Subcutaneous abdominal adipose tissue (tissue), 5 donors: Measurements from ENCODE around the gene PPP1R26.
"Not testable (repeated sequence)": the region's sequence is repeated elsewhere in the genome, so short reads cannot be mapped to it uniquely, and the experiment has no call there.

ENCODE experiments used
- H3K27ac ChIP-seq: one replicate; pipeline ENCODE4 v1.7.0; 2013; ENCODE audit warnings: low read depth, mild to moderate bottlenecking, inconsistent platforms, low read length, moderate library complexity
- H3K27me3 ChIP-seq, 5 donors: one replicate each; pipeline ENCODE4 v1.7.0; 2013; ENCODE audit warnings: low read length in 5 of 5, inconsistent platforms in 1 of 5; ENCODE audit not compliant: control insufficient read depth in 5 of 5, insufficient read depth in 4 of 5
- H3K36me3 ChIP-seq, 5 donors: one replicate each; pipeline ENCODE4 v1.7.0; 2013; ENCODE audit warnings: low read length in 5 of 5; ENCODE audit not compliant: control insufficient read depth in 5 of 5, insufficient read depth in 5 of 5
- H3K4me1 ChIP-seq, 5 donors: one replicate each; pipeline ENCODE4 v1.7.0; 2013; ENCODE audit warnings: low read length in 5 of 5, mild to moderate bottlenecking in 3 of 5, moderate library complexity in 1 of 5; ENCODE audit not compliant: control insufficient read depth in 5 of 5, insufficient read depth in 5 of 5
- H3K4me3 ChIP-seq, 5 donors: one replicate each; pipeline ENCODE4 v1.7.0; 2013; ENCODE audit warnings: low read length in 5 of 5, low read depth in 1 of 5
- H3K9ac ChIP-seq, 5 donors: one replicate each; pipeline ENCODE4 v1.7.0; 2013; ENCODE audit warnings: low read length in 5 of 5, mild to moderate bottlenecking in 4 of 5, moderate library complexity in 3 of 5
- H3K9me3 ChIP-seq, 5 donors: one replicate each; pipeline ENCODE4 v1.7.0; 2013; ENCODE audit warnings: low read length in 5 of 5; ENCODE audit not compliant: control insufficient read depth in 5 of 5
- donor health status: healthy.
- donor health status: healthy.
- donor health status: healthy.
- donor health status: healthy.
- donor health status: healthy.

The PPP1R26 gene

GRCh38 chr9:135526730-135527571 is 47.4 kb downstream of the PPP1R26 start:
- Histone ChIP-seq H3K4me3 (no peak overlapping the region), H3K9me3 (peaks cover 0 to 7% (median 0%) of the 10 kb centered on the region in 5 donors), H3K27ac (no peak overlapping the region), H3K4me1 (no peaks in the 10 kb centered on the region), H3K27me3 (peaks cover 27 to 46% (median 30%) of the 10 kb centered on the region in 5 donors), H3K36me3 (no peaks in the 10 kb centered on the region), H3K9ac (no peak overlapping the region)

- H3K9me3 ChIP-seq, H3K4me1 ChIP-seq, H3K4me3 ChIP-seq, H3K36me3 ChIP-seq, H3K27ac ChIP-seq, H3K9ac ChIP-seq: not testable (repeated sequence)
- H3K27me3 ChIP-seq, result peaks cover 15 to 35% (median 21%) of the 10 kb centered on the region in 5 donors
These were observed 49.4 kb downstream of the PPP1R26 start for GRCh38 chr9:135528842-135529435.

GRCh38 chr9:135530146-135530545 is 50.6 kb downstream of the PPP1R26 start:
- H3K4me3 ChIP-seq, result no peak overlapping the region
- peaks cover 0 to 7% (median 0%) of the 10 kb centered on the region in 5 donors for H3K9me3 ChIP-seq
- H3K4me1 ChIP-seq, result no peaks in the 10 kb centered on the region
- H3K9ac ChIP-seq, result no peak overlapping the region
- H3K27ac ChIP-seq, result no peak overlapping the region
- peaks cover 9 to 27% (median 18%) of the 10 kb centered on the region in 5 donors for H3K27me3 ChIP-seq
- no peaks in the 10 kb centered on the region for H3K36me3 ChIP-seq

- Histone ChIP-seq H3K9me3 (peaks cover 0 to 7% (median 0%) of the 10 kb centered on the region in 5 donors), H3K27ac (no peak overlapping the region), H3K36me3 (no peaks in the 10 kb centered on the region), H3K4me3 (no peak overlapping the region), H3K9ac (no peak overlapping the region), H3K27me3 (peaks cover 9 to 19% (median 16%) of the 10 kb centered on the region in 5 donors), H3K4me1 (no peaks in the 10 kb centered on the region)
These were observed 51.5 kb downstream of the PPP1R26 start for GRCh38 chr9:135531096-135531495.

GRCh38 chr9:135533113-135533512 is 53.5 kb downstream of the PPP1R26 start:
- peaks cover 6 to 17% (median 10%) of the 10 kb centered on the region in 5 donors for H3K27me3 ChIP-seq
- H3K4me3 ChIP-seq, result no peak overlapping the region
- H3K9ac ChIP-seq, result no peak overlapping the region
- no peaks in the 10 kb centered on the region for H3K36me3 ChIP-seq
- no peaks in the 10 kb centered on the region for H3K4me1 ChIP-seq
- peaks cover 0 to 7% (median 2%) of the 10 kb centered on the region in 5 donors for H3K9me3 ChIP-seq
- H3K27ac ChIP-seq, result no peak overlapping the region

GRCh38 chr9:135533674-135534073 is 54.1 kb downstream of the PPP1R26 start:
- no peaks in the 10 kb centered on the region for H3K4me1 ChIP-seq
- H3K9ac ChIP-seq, result no peak overlapping the region
- H3K27me3 ChIP-seq, result peaks cover 3 to 17% (median 8%) of the 10 kb centered on the region in 5 donors
- H3K4me3 ChIP-seq, result no peak overlapping the region
- no peak overlapping the region for H3K27ac ChIP-seq
- H3K9me3 ChIP-seq, result peaks cover 0 to 7% (median 2%) of the 10 kb centered on the region in 5 donors
- H3K36me3 ChIP-seq, result no peaks in the 10 kb centered on the region

GRCh38 chr9:135534192-135534711 is 54.7 kb downstream of the PPP1R26 start:
- H3K4me1 ChIP-seq, H3K4me3 ChIP-seq, H3K27ac ChIP-seq, H3K36me3 ChIP-seq, H3K9me3 ChIP-seq, H3K9ac ChIP-seq: not testable (repeated sequence)
- H3K27me3 ChIP-seq, result peaks cover 3 to 17% (median 8%) of the 10 kb centered on the region in 5 donors

GRCh38 chr9:135534826-135535225 is 55.2 kb downstream of the PPP1R26 start:
- H3K27me3 ChIP-seq, result peaks cover 3 to 17% (median 8%) of the 10 kb centered on the region in 5 donors
- H3K9ac ChIP-seq, H3K4me1 ChIP-seq, H3K4me3 ChIP-seq, H3K27ac ChIP-seq, H3K36me3 ChIP-seq, H3K9me3 ChIP-seq: not testable (repeated sequence)

GRCh38 chr9:135535631-135536030 is 56.0 kb downstream of the PPP1R26 start:
- H3K9me3 ChIP-seq, H3K4me1 ChIP-seq, H3K9ac ChIP-seq, H3K4me3 ChIP-seq, H3K27ac ChIP-seq, H3K36me3 ChIP-seq: not testable (repeated sequence)
- H3K27me3 ChIP-seq, result peaks cover under 1 to 21% (median 8%) of the 10 kb centered on the region in 5 donors

GRCh38 chr9:135536216-135536615 is 56.6 kb downstream of the PPP1R26 start:
- Histone ChIP-seq H3K27ac (no peak overlapping the region), H3K4me1 (no peaks in the 10 kb centered on the region), H3K9me3 (peaks cover 0 to 3% (median 0%) of the 10 kb centered on the region in 5 donors), H3K27me3 (peaks cover 0 to 17% (median 6%) of the 10 kb centered on the region in 5 donors), H3K36me3 (no peaks in the 10 kb centered on the region), H3K9ac (no peak overlapping the region), H3K4me3 (no peak overlapping the region)
